Endodermal cell (in vitro differentiated cells): ENCODE results near the gene GNAL. TPM values are rescaled to one million over a fixed set of nuclear protein-coding genes. Genes with fewer than 3 reads are reported as not detected.

ENCODE experiments used
- DNase-seq: peaks from one replicate; pipeline ENCODE4 v3.0.0-alpha.2; 2017
- H3K27ac ChIP-seq: 2 replicates; pipeline ENCODE4 v1.5.1; 2013; ENCODE audit warnings: mild to moderate bottlenecking, low read depth, low read length, moderate library complexity
- H3K27me3 ChIP-seq: 2 replicates; pipeline ENCODE4 v1.6.1; 2013; ENCODE audit warnings: mild to moderate bottlenecking, low read length, moderate library complexity; ENCODE audit not compliant: insufficient read depth, control insufficient read depth, poor library complexity, severe bottlenecking
- H3K36me3 ChIP-seq: 2 replicates; pipeline ENCODE4 v1.7.0; 2013; ENCODE audit warnings: mild to moderate bottlenecking, low read length, moderate library complexity; ENCODE audit not compliant: control insufficient read depth, insufficient read depth
- H3K4me1 ChIP-seq: one replicate; pipeline ENCODE4 v1.7.0; 2013; ENCODE audit warnings: low read length; ENCODE audit not compliant: control insufficient read depth, insufficient read depth
- H3K4me3 ChIP-seq: 2 replicates; pipeline ENCODE4 v1.5.1; 2013; ENCODE audit warnings: mild to moderate bottlenecking, low read length, moderate library complexity
- H3K9ac ChIP-seq: 2 replicates; pipeline ENCODE4 v1.6.1; 2013; ENCODE audit warnings: mild to moderate bottlenecking, low read length, moderate library complexity; ENCODE audit not compliant: poor library complexity, severe bottlenecking; ENCODE audit errors: extremely low read depth
- H3K9me3 ChIP-seq: 2 replicates; pipeline ENCODE4 v1.6.1; 2013; ENCODE audit warnings: mild to moderate bottlenecking, low read length, moderate library complexity; ENCODE audit not compliant: control insufficient read depth
- H3K27ac Mint-ChIP-seq: 2 replicates; pipeline ENCODE4 v1.8.0; 2020; ENCODE audit warnings: mixed read lengths
- H3K27me3 Mint-ChIP-seq: 2 replicates; pipeline ENCODE4 v1.8.0; 2021; ENCODE audit warnings: mild to moderate bottlenecking, mixed read lengths; ENCODE audit not compliant: insufficient read depth
- H3K36me3 Mint-ChIP-seq: 2 replicates; pipeline ENCODE4 v1.8.0; 2020; ENCODE audit warnings: low read depth, mixed read lengths
- H3K4me1 Mint-ChIP-seq: 2 replicates; pipeline ENCODE4 v1.8.0; 2020; ENCODE audit warnings: mixed read lengths
- H3K4me3 Mint-ChIP-seq: 2 replicates; pipeline ENCODE4 v1.8.0; 2020; ENCODE audit warnings: mild to moderate bottlenecking, moderate library complexity, mixed read lengths
- H3K9me3 Mint-ChIP-seq: 2 replicates; pipeline ENCODE4 v1.8.0; 2020; ENCODE audit warnings: mild to moderate bottlenecking, mixed read lengths
- CTCF ChIP-seq: fragments of 200-600 bp; sonication (generic); conservative IDR thresholded peaks from 2 replicates; pipeline ENCODE4 v1.5.0; 2021; ENCODE audit warnings: antibody characterized with exemption, mild to moderate bottlenecking
- WGBS, 2 experiments: methylation state at CpG; one replicate each; pipeline versions ENCODE4 v1.1.5 to v1.1.7; 2013; ENCODE audit warnings: missing lambda C conversion rate in 2 of 2, mixed read lengths in 1 of 2; ENCODE audit not compliant: insufficient coverage in 1 of 2, insufficient read length in 1 of 2; 5-methylcytosine and 5-hydroxymethylcytosine counted together
- total RNA-seq, 2 donors: library from RNA; stranded (reverse); fragmentation: NEBNext Ultra II Directional in 1 of 2; extraction: Animal tissue kit (Norgen Biotek cat#: 25700) in 1 of 2; gene quantifications; 2 replicates in 1 of 2; 3 replicates in 1 of 2; pipeline ENCODE4 v1.2.1, GENCODE V29; 2021

GNAL gene
- total RNA-seq, 2 donors from 2014 or later = 37.9 to 58.2 TPM

- no peak overlapping the region for H3K27ac ChIP-seq
- H3K9me3 ChIP-seq = no peaks in the 10 kb centered on the region
- no peak overlapping the region for H3K4me3 ChIP-seq
- no peak for TF ChIP-seq CTCF
- Mint-ChIP-seq H3K4me3 (no peak overlapping the region), H3K36me3 (no peaks in the 10 kb centered on the region), H3K4me1 (peaks cover 10% of the 10 kb centered on the region), H3K27ac (no peak overlapping the region), H3K27me3 (peaks cover 6% of the 10 kb centered on the region), H3K9me3 (no peaks in the 10 kb centered on the region)
- DNase-seq = peak; percentile 12
- H3K36me3 ChIP-seq = no peaks in the 10 kb centered on the region
- H3K27me3 ChIP-seq = no peaks in the 10 kb centered on the region
- no peak overlapping the region for H3K9ac ChIP-seq
- no peaks in the 10 kb centered on the region for H3K4me1 ChIP-seq
- 86 to 95% methylated on average over 4 to 5 of the region's 5 CpGs for WGBS, 2 experiments
Observed at GRCh38 chr18:11661430-11661829, 27.6 kb upstream of the GNAL start.

GRCh38 chr18:11663439-11664029 lies 25.5 kb upstream of the GNAL start:
- Histone ChIP-seq H3K27me3 (no peaks in the 10 kb centered on the region), H3K4me1 (peaks cover 15% of the 10 kb centered on the region), H3K36me3 (no peaks in the 10 kb centered on the region), H3K9ac (no peak overlapping the region), H3K9me3 (no peaks in the 10 kb centered on the region), H3K27ac (no peak overlapping the region), H3K4me3 (no peak overlapping the region)
- no peak for TF ChIP-seq CTCF
- no peaks in the 10 kb centered on the region for H3K9me3 Mint-ChIP-seq
- H3K27me3 Mint-ChIP-seq = no peaks in the 10 kb centered on the region
- H3K4me3 Mint-ChIP-seq = no peak overlapping the region
- peaks cover 23% of the 10 kb centered on the region for H3K4me1 Mint-ChIP-seq
- no peaks in the 10 kb centered on the region for H3K36me3 Mint-ChIP-seq
- no peak overlapping the region for H3K27ac Mint-ChIP-seq
- WGBS, 2 experiments = 95 to 100% methylated on average over 2 to 6 of the region's 6 CpGs
- peak; percentile 21 for DNase-seq

GRCh38 chr18:11664286-11664685 lies 24.8 kb upstream of the GNAL start:
- 93 to 94% methylated on average over 3 to 4 of the region's 4 CpGs for WGBS, 2 experiments
- peak; percentile 13 for DNase-seq

More at GRCh38 chr18:11664286-11664685, 24.8 kb upstream of the GNAL start:
- no peaks in the 10 kb centered on the region for H3K27me3 ChIP-seq
- Mint-ChIP-seq H3K36me3 (no peaks in the 10 kb centered on the region), H3K27me3 (no peaks in the 10 kb centered on the region), H3K9me3 (no peaks in the 10 kb centered on the region), H3K4me3 (no peak overlapping the region), H3K27ac (no peak overlapping the region), H3K4me1 (peaks cover 27% of the 10 kb centered on the region)
- H3K9ac ChIP-seq = no peak overlapping the region
- H3K27ac ChIP-seq = no peak overlapping the region
- TF ChIP-seq CTCF = no peak
- H3K4me1 ChIP-seq = peaks cover 21% of the 10 kb centered on the region
- H3K36me3 ChIP-seq = no peaks in the 10 kb centered on the region
- no peak overlapping the region for H3K4me3 ChIP-seq
- H3K9me3 ChIP-seq = no peaks in the 10 kb centered on the region
